Daoy (cell line): Measurements from ENCODE around the gene GOT2. TPM values are rescaled to one million over a fixed set of nuclear protein-coding genes. Genes with fewer than 3 reads are reported as not detected.
A peak's percentile ranks its signal among the peaks of the same experiment; 100 is the strongest.
"Not testable (repeated sequence)": the region's sequence is repeated elsewhere in the genome, so short reads cannot be mapped to it uniquely, and the experiment has no call there.

Source experiments
- DNase-seq: peaks from one replicate; pipeline ENCODE4 v3.0.0-alpha.2; 2015; ENCODE audit warnings: low read depth
- total RNA-seq: library from RNA; depleted of rRNA; stranded (reverse); fragments of >200 nt; shearing (Covaris generic); gene quantifications from 2 replicates; pipeline ENCODE4 v1.2.3, GENCODE V29; 2014; rRNA removed

The GOT2 gene
- 54.3 and 56.5 TPM in 2 replicates for total RNA-seq

- DNase-seq, result peak; percentile 90
Measured at GRCh38 chr16:58733671-58734458, at the start of gene GOT2. Gene GOT2 (minus strand): TSS chr16:58734316. CDS start chr16:58734228, 88 bp downstream.

- not testable (repeated sequence) for DNase-seq
Measured at GRCh38 chr16:58779291-58779690, 45.2 kb upstream of the GOT2 start.

GRCh38 chr16:58773870-58774269, 39.8 kb upstream of the GOT2 start:
- DNase-seq, result no peak

GRCh38 chr16:58768145-58768544, 34.0 kb upstream of the GOT2 start:
- DNase-seq, result no peak

- DNase-seq, result no peak
Measured at GRCh38 chr16:58767581-58767980, 33.5 kb upstream of the GOT2 start.

- DNase-seq, result no peak
Measured at GRCh38 chr16:58756650-58757332, 22.7 kb upstream of the GOT2 start.

- peak; percentile 67 for DNase-seq
Measured at GRCh38 chr16:58755989-58756649, 22.0 kb upstream of the GOT2 start.

GRCh38 chr16:58753711-58754134, 19.6 kb upstream of the GOT2 start:
- no peak for DNase-seq

- no peak for DNase-seq
Measured at GRCh38 chr16:58744497-58744896, 10.4 kb upstream of the GOT2 start.

GRCh38 chr16:58741976-58742375, 7.9 kb upstream of the GOT2 start:
- DNase-seq, result no peak

- DNase-seq, result no peak
Measured at GRCh38 chr16:58741166-58741565, 7.0 kb upstream of the GOT2 start.

GRCh38 chr16:58738672-58739296, 4.7 kb upstream of the GOT2 start:
- no peak for DNase-seq

GRCh38 chr16:58736341-58736740, 2.2 kb upstream of the GOT2 start:
- DNase-seq, result not testable (repeated sequence)

GRCh38 chr16:58734459-58734787, 307 bp upstream of the GOT2 start:
- no peak for DNase-seq

- no peak for DNase-seq
Measured at GRCh38 chr16:58733248-58733670, 857 bp downstream of the GOT2 start.

- DNase-seq, result peak; percentile 51
Measured at GRCh38 chr16:58732545-58733247, 1.4 kb downstream of the GOT2 start.

- DNase-seq, result no peak
Measured at GRCh38 chr16:58730724-58731370, 3.3 kb downstream of the GOT2 start.

GRCh38 chr16:58727796-58728568, 6.1 kb downstream of the GOT2 start:
- no peak for DNase-seq

- no peak for DNase-seq
Measured at GRCh38 chr16:58727028-58727781, 6.9 kb downstream of the GOT2 start.
